Duodenal mucosa (tissue), 2 donors: ENCODE data around the gene MTA1.
A peak's percentile ranks its signal among the peaks of the same experiment; 100 is the strongest.

Experiments used
- H3K27ac ChIP-seq: one replicate; pipeline ENCODE4 v1.7.0; 2013; ENCODE audit warnings: low read depth, low read length
- H3K27me3 ChIP-seq, 2 donors: one replicate each; pipeline ENCODE4 v1.7.0; 2013; ENCODE audit warnings: low read length in 2 of 2, control low read depth in 1 of 2; ENCODE audit not compliant: insufficient read depth in 2 of 2, control insufficient read depth in 1 of 2
- H3K36me3 ChIP-seq, 2 donors: one replicate each; pipeline ENCODE4 v1.7.0; 2013; ENCODE audit warnings: low read length in 2 of 2, control low read depth in 1 of 2; ENCODE audit not compliant: insufficient read depth in 2 of 2, control insufficient read depth in 1 of 2
- H3K4me1 ChIP-seq, 2 donors: one replicate each; pipeline ENCODE4 v1.7.0; 2013; ENCODE audit warnings: low read length in 2 of 2, control low read depth in 1 of 2; ENCODE audit not compliant: insufficient read depth in 2 of 2, control insufficient read depth in 1 of 2
- H3K4me3 ChIP-seq, 2 donors: one replicate each; pipeline ENCODE4 v1.7.0; 2013; ENCODE audit warnings: low read length in 2 of 2, low read depth in 1 of 2
- H3K9ac ChIP-seq, 2 donors: one replicate each; pipeline ENCODE4 v1.7.0; 2013; ENCODE audit warnings: low read length in 2 of 2, low read depth in 1 of 2
- H3K9me3 ChIP-seq, 2 donors: one replicate each; pipeline ENCODE4 v1.7.0; 2013; ENCODE audit warnings: low read length in 2 of 2, control low read depth in 1 of 2; ENCODE audit not compliant: control insufficient read depth in 1 of 2

MTA1 gene

GRCh38 chr14:105484069-105484996 is 64.7 kb downstream of the MTA1 start:
- H3K27me3 ChIP-seq, result peaks cover 10 to 16% of the 10 kb centered on the region in 2 donors
- peaks cover 56 to 84% of the 10 kb centered on the region in 2 donors for H3K4me1 ChIP-seq
- H3K9ac ChIP-seq, result no peak overlapping the region
- peak overlapping the region; percentile 14 for H3K27ac ChIP-seq
- H3K4me3 ChIP-seq, result no peak overlapping the region
- no peaks in the 10 kb centered on the region for H3K36me3 ChIP-seq
- H3K9me3 ChIP-seq, result no peaks in the 10 kb centered on the region

GRCh38 chr14:105484997-105485393 is 65.4 kb downstream of the MTA1 start:
- peaks cover 3 to 9% of the 10 kb centered on the region in 2 donors for H3K27me3 ChIP-seq
- H3K4me1 ChIP-seq, result peaks cover 59 to 84% of the 10 kb centered on the region in 2 donors
- H3K4me3 ChIP-seq, result no peak overlapping the region
- H3K9ac ChIP-seq, result no peak overlapping the region
- peak overlapping the region; percentile 14 for H3K27ac ChIP-seq
- no peaks in the 10 kb centered on the region for H3K36me3 ChIP-seq
- no peaks in the 10 kb centered on the region for H3K9me3 ChIP-seq

GRCh38 chr14:105485739-105486162 is 66.1 kb downstream of the MTA1 start:
- Histone ChIP-seq H3K4me3 (peak overlapping the region; percentile 29 to 32), H3K36me3 (no peaks in the 10 kb centered on the region), H3K4me1 (peaks cover 56 to 79% of the 10 kb centered on the region in 2 donors), H3K9ac (peak overlapping the region in 1 of 2 donors; percentile 20), H3K9me3 (no peaks in the 10 kb centered on the region), H3K27me3 (peaks cover 0 to 6% of the 10 kb centered on the region in 2 donors), H3K27ac (no peak overlapping the region)

- Histone ChIP-seq H3K9ac (peak within 1 kb of the TSS; percentile 71 to 81), H3K27ac (peak within 1 kb of the TSS; percentile 75), H3K36me3 (no peaks in the 10 kb centered on the region), H3K9me3 (no peaks in the 10 kb centered on the region), H3K4me1 (peaks cover 50 to 73% of the 10 kb centered on the region in 2 donors), H3K4me3 (peak within 1 kb of the TSS; percentile 65 to 78), H3K27me3 (peaks cover 0 to 6% of the 10 kb centered on the region in 2 donors)
Observed at GRCh38 chr14:105486163-105486973, 66.7 kb downstream of the MTA1 start, which contains the start of gene CRIP1. Gene CRIP1, plus strand, starts transcription at chr14:105486886. Its CDS starts 374 bp downstream, at chr14:105487260.

- peak overlapping the region; percentile 65 to 78 for H3K4me3 ChIP-seq
- peak overlapping the region; percentile 75 for H3K27ac ChIP-seq
- H3K4me1 ChIP-seq, result peaks cover 49 to 76% of the 10 kb centered on the region in 2 donors
- H3K27me3 ChIP-seq, result peaks cover 0 to 6% of the 10 kb centered on the region in 2 donors
- H3K9me3 ChIP-seq, result no peaks in the 10 kb centered on the region
- H3K36me3 ChIP-seq, result no peaks in the 10 kb centered on the region
- H3K9ac ChIP-seq, result peak overlapping the region; percentile 71 to 81
Observed at GRCh38 chr14:105486974-105487448, 67.4 kb downstream of the MTA1 start.

- peak overlapping the region; percentile 75 for H3K27ac ChIP-seq
- peak overlapping the region; percentile 65 to 78 for H3K4me3 ChIP-seq
- peaks cover 0 to 6% of the 10 kb centered on the region in 2 donors for H3K27me3 ChIP-seq
- no peaks in the 10 kb centered on the region for H3K9me3 ChIP-seq
- peak overlapping the region; percentile 71 to 81 for H3K9ac ChIP-seq
- peaks cover 0 to 1% of the 10 kb centered on the region in 2 donors for H3K36me3 ChIP-seq
- H3K4me1 ChIP-seq, result peaks cover 44 to 71% of the 10 kb centered on the region in 2 donors
Observed at GRCh38 chr14:105487449-105487985, 67.9 kb downstream of the MTA1 start.

- Histone ChIP-seq H3K4me3 (peak overlapping the region; percentile 65 to 78), H3K4me1 (peaks cover 37 to 64% of the 10 kb centered on the region in 2 donors), H3K27me3 (peaks cover 0 to 6% of the 10 kb centered on the region in 2 donors)
Observed at GRCh38 chr14:105487986-105488777, 68.6 kb downstream of the MTA1 start.

GRCh38 chr14:105488781-105489541 is 69.3 kb downstream of the MTA1 start:
- H3K27me3 ChIP-seq, result peaks cover 0 to 6% of the 10 kb centered on the region in 2 donors
- peak overlapping the region; percentile 68 to 69 for H3K9ac ChIP-seq
- H3K4me1 ChIP-seq, result peaks cover 30 to 56% of the 10 kb centered on the region in 2 donors
- no peaks in the 10 kb centered on the region for H3K9me3 ChIP-seq
- H3K4me3 ChIP-seq, result peak overlapping the region; percentile 65 to 72
- H3K27ac ChIP-seq, result peak overlapping the region; percentile 90
- peaks cover 0 to 3% of the 10 kb centered on the region in 2 donors for H3K36me3 ChIP-seq

More at GRCh38 chr14:105487986-105488777, 68.6 kb downstream of the MTA1 start:
- H3K9me3 ChIP-seq, result no peaks in the 10 kb centered on the region
- peak overlapping the region; percentile 50 for H3K27ac ChIP-seq
- H3K9ac ChIP-seq, result peak overlapping the region; percentile 71 to 81
- H3K36me3 ChIP-seq, result peaks cover 0 to 3% of the 10 kb centered on the region in 2 donors
